SU-DHL-6 (cell line): ENCODE measurements around the gene CDK6.

Source experiments
- H2AFZ ChIP-seq: fragments of 200-600 bp; sonication (generic); 2 replicates; pipeline ENCODE4 v1.6.1; 2014; ENCODE audit warnings: low read depth, mild to moderate bottlenecking, moderate library complexity, mixed read lengths, antibody characterized with exemption, low read length; ENCODE audit not compliant: severe bottlenecking
- H3F3A ChIP-seq: fragments of 200-600 bp; shearing (Covaris generic); 2 replicates; pipeline ENCODE4 v1.6.0; 2016; ENCODE audit warnings: antibody characterized with exemption, mild to moderate bottlenecking; ENCODE audit not compliant: insufficient read depth
- H3K27ac ChIP-seq: fragments of 200-600 bp; sonication (generic); 2 replicates; pipeline ENCODE4 v1.5.1; 2016; ENCODE audit warnings: low read depth, mild to moderate bottlenecking, low read length, moderate library complexity, mixed read lengths
- H3K27me3 ChIP-seq: fragments of 200-600 bp; sonication (generic), shearing (Covaris generic); 2 replicates; pipeline ENCODE4 v1.6.0; 2014; ENCODE audit warnings: mild to moderate bottlenecking, low read length
- H3K36me3 ChIP-seq: fragments of 200-600 bp; sonication (generic); 2 replicates; pipeline ENCODE4 v1.6.1; 2014; ENCODE audit warnings: mild to moderate bottlenecking, low read length, mixed read lengths
- H3K4me2 ChIP-seq: fragments of 300-600, 200-600 bp; shearing (Covaris generic), sonication (generic); 2 replicates; pipeline ENCODE4 v1.6.0; 2014; ENCODE audit warnings: low read length, low read depth, mild to moderate bottlenecking; ENCODE audit not compliant: poor library complexity, severe bottlenecking
- H3K4me3 ChIP-seq: fragments of 200-600 bp; sonication (generic); 2 replicates; pipeline ENCODE4 v1.5.1; 2014; ENCODE audit warnings: antibody characterized with exemption, low read length, mild to moderate bottlenecking, mixed read lengths; ENCODE audit not compliant: insufficient read depth, poor library complexity, severe bottlenecking
- H3K79me2 ChIP-seq: fragments of 200-600 bp; sonication (generic); 2 replicates; pipeline ENCODE4 v1.6.1; 2014; ENCODE audit warnings: mild to moderate bottlenecking, low read length, moderate library complexity; ENCODE audit not compliant: insufficient read depth
- H3K9ac ChIP-seq: fragments of 200-600 bp; sonication (generic); 2 replicates; pipeline ENCODE4 v1.7.0; 2014; ENCODE audit warnings: mild to moderate bottlenecking, low read length
- H3K9me2 ChIP-seq: fragments of 200-600 bp; sonication (generic); replicated peaks from 2 replicates; pipeline ENCODE4 v1.6.1; 2014; ENCODE audit warnings: low read length; ENCODE audit not compliant: insufficient read depth
- H3K9me3 ChIP-seq: fragments of 200-600 bp; sonication (generic); 2 replicates; pipeline ENCODE4 v1.6.1; 2014; ENCODE audit warnings: low read length, mixed read lengths; ENCODE audit not compliant: insufficient read depth
- H4K20me1 ChIP-seq: fragments of 200-600 bp; sonication (generic); 2 replicates; pipeline ENCODE4 v1.6.1; 2014; ENCODE audit warnings: low read depth, mild to moderate bottlenecking, antibody characterized with exemption, low read length, moderate library complexity, mixed read lengths
- EZH2phosphoT487 ChIP-seq: fragments of 200-600 bp; sonication (generic), shearing (Covaris generic); conservative IDR thresholded peaks from 2 replicates; pipeline ENCODE4 v1.6.1; 2018; ENCODE audit warnings: mild to moderate bottlenecking, antibody characterized with exemption, low read length, moderate library complexity, mixed read lengths
- TF ChIP-seq, protein P1 (sequence below): fragments of 200-600 bp; sonication (generic); IDR thresholded peaks from one replicate; pipeline ENCODE4 v1.5.1; 2017; ENCODE audit warnings: antibody characterized with exemption, mild to moderate bottlenecking, low read length, moderate library complexity; ENCODE audit not compliant: insufficient read depth, poor library complexity, severe bottlenecking

The CDK6 gene

DNA sequence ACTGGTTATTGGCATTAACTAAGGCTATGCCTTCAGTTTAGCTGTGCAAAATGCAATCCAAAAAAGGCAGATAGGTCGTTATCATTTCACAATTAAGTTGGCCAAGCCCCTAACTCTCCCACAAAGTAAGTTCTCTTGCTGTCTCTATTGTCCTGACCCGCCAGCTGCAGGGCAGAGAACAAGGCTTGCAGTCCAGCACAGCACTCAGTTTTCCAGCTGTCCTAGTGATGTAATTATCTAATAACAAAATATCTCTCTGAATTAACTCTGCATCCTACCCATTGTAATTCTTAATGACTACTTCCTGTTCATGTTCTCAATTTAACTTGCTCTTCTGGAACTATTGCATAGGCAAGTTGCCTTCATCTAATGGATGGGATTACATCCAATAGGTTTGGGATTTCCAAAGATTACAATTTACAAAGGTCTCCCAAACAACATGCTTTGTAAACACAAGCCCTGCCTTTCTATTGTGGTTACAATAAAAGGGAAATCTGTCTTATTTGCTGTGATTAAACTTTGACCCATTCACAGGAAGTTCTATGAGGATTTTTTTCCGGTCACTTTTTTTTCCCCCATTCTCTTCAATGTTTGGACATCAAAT, 55.2 kb downstream of the CDK6 start:
- Histone ChIP-seq H2AFZ (no peak overlapping the region), H3K27me3 (no peaks in the 10 kb centered on the region), H3K4me2 (no peak overlapping the region), H3K36me3 (peaks cover 5% of the 10 kb centered on the region; the same call in 1 of the 2 replicates), H3F3A (no peaks in the 10 kb centered on the region), H3K9ac (no peak overlapping the region), H3K27ac (no peak overlapping the region), H4K20me1 (no peaks in the 10 kb centered on the region), H3K9me3 (no peaks in the 10 kb centered on the region), H3K79me2 (peaks cover 40% of the 10 kb centered on the region), H3K4me3 (no peak overlapping the region), H3K9me2 (no peaks in the 10 kb centered on the region)
- no peak for TF ChIP-seq EZH2phosphoT487
- TF ChIP-seq, protein P1, sequence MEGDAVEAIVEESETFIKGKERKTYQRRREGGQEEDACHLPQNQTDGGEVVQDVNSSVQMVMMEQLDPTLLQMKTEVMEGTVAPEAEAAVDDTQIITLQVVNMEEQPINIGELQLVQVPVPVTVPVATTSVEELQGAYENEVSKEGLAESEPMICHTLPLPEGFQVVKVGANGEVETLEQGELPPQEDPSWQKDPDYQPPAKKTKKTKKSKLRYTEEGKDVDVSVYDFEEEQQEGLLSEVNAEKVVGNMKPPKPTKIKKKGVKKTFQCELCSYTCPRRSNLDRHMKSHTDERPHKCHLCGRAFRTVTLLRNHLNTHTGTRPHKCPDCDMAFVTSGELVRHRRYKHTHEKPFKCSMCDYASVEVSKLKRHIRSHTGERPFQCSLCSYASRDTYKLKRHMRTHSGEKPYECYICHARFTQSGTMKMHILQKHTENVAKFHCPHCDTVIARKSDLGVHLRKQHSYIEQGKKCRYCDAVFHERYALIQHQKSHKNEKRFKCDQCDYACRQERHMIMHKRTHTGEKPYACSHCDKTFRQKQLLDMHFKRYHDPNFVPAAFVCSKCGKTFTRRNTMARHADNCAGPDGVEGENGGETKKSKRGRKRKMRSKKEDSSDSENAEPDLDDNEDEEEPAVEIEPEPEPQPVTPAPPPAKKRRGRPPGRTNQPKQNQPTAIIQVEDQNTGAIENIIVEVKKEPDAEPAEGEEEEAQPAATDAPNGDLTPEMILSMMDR: no peak

DNA sequence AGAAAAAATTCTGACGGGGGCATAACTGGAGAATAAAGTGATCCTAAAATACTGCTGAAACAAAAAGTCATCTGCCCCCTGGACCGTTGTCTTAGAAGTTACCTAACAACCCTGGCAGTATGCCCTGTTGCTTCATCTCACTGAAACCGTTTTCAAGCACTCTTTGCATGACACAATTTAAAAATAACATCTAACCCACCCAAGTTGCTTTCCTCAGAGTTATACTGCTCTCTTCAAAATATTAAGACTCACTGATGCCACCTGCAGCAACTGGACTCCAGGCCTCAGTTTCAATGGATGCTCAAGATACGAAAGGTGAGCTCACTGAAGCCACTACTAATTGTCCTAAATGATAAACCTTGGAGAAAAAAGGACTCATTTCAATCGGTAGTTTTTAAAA, 57.4 kb downstream of the CDK6 start:
- Histone ChIP-seq H2AFZ (no peak overlapping the region), H3F3A (no peaks in the 10 kb centered on the region; the same call in 1 of the 2 replicates), H4K20me1 (no peaks in the 10 kb centered on the region), H3K4me2 (no peak overlapping the region), H3K9me3 (no peaks in the 10 kb centered on the region), H3K27ac (no peak overlapping the region), H3K36me3 (peaks cover 9% of the 10 kb centered on the region; the same call in 1 of the 2 replicates), H3K27me3 (no peaks in the 10 kb centered on the region), H3K9ac (no peak overlapping the region), H3K4me3 (no peak overlapping the region), H3K79me2 (peaks cover 35% of the 10 kb centered on the region), H3K9me2 (no peaks in the 10 kb centered on the region)
- TF ChIP-seq, protein P1: no peak
- no peak for TF ChIP-seq EZH2phosphoT487

DNA sequence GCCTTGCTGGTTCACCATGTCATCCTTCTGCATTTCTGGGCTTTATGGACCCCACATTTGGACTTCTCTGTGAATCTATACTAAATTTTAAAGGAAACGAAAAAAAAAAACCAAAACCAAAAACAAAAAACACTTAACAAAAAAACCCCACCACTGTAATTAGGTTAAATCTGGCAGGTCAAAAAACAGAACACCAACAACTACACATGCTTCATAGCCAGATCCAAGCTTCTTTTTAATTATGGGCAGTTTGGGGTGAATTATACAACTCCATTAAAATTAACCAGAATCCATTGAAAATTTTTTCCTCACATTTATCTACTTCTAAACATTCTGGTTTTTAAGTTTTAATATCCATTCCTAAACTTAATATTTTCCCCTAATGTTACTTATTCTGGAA, 58.4 kb downstream of the CDK6 start:
- Histone ChIP-seq H4K20me1 (no peaks in the 10 kb centered on the region), H3K9me3 (no peaks in the 10 kb centered on the region), H3K27me3 (no peaks in the 10 kb centered on the region), H3K9me2 (no peaks in the 10 kb centered on the region), H3K4me2 (no peak overlapping the region), H3F3A (no peaks in the 10 kb centered on the region; the same call in 1 of the 2 replicates), H3K79me2 (peaks cover 30% of the 10 kb centered on the region), H3K4me3 (no peak overlapping the region), H3K27ac (no peak overlapping the region), H3K36me3 (peaks cover 9% of the 10 kb centered on the region; the same call in 1 of the 2 replicates), H3K9ac (no peak overlapping the region), H2AFZ (no peak overlapping the region)
- no peak for TF ChIP-seq EZH2phosphoT487
- TF ChIP-seq, protein P1: no peak
